A673 (cell line): ENCODE data around the gene NOTCH3. TPM values are rescaled to one million over a fixed set of nuclear protein-coding genes. Genes with fewer than 3 reads are reported as not detected.

ENCODE experiments used
- BruUV-seq: library from RNA; stranded (reverse); fragments of 400-500 nt; replicated peaks from 2 replicates; lab custom pipeline; 2021; lab: Mats Ljungman, UMichigan
- CTCF ChIA-PET: fragments of 300-600 bp; sonication (Branson Sonifier 250); formaldehyde crosslinking; loops from one replicate; lab custom pipeline; 2022; ENCODE audit warnings: antibody characterized with exemption; lab: Charles Lee
- POLR2A ChIA-PET: fragments of 300-600 bp; sonication (Branson Sonifier 250); formaldehyde crosslinking; loops from one replicate; lab custom pipeline; 2022; ENCODE audit warnings: antibody characterized with exemption; ENCODE audit not compliant: low non-redundant PET; lab: Charles Lee
- DNase-seq: peaks from one replicate; pipeline ENCODE4 v3.0.0-alpha.2; 2015; ENCODE audit warnings: low spot score
- H3K27ac ChIP-seq: fragments of 200-600 bp; sonication (generic); 2 replicates; pipeline ENCODE4 v1.5.1; 2016; ENCODE audit warnings: mixed run types, low read depth, mild to moderate bottlenecking, mixed read lengths, antibody characterized with exemption, low read length; ENCODE audit not compliant: poor library complexity, severe bottlenecking
- H3K27me3 ChIP-seq: fragments of 200-600 bp; sonication (generic); replicated peaks from 2 replicates; pipeline ENCODE4 v1.6.1; 2017; ENCODE audit warnings: mixed run types, low read depth, mild to moderate bottlenecking, mixed read lengths, antibody characterized with exemption, low read length; ENCODE audit not compliant: insufficient read depth, poor library complexity
- H3K36me3 ChIP-seq: fragments of 200-600 bp; sonication (generic); 2 replicates; pipeline ENCODE4 v1.6.1; 2016; ENCODE audit warnings: mixed run types, mild to moderate bottlenecking, mixed read lengths, antibody characterized with exemption, low read length; ENCODE audit not compliant: insufficient read depth, poor library complexity, severe bottlenecking
- H3K4me1 ChIP-seq: fragments of 200-600 bp; sonication (generic); 2 replicates; pipeline ENCODE4 v1.6.1; 2017; ENCODE audit warnings: mixed run types, mild to moderate bottlenecking, mixed read lengths, antibody characterized with exemption, low read length; ENCODE audit not compliant: insufficient read depth, poor library complexity, severe bottlenecking
- H3K4me3 ChIP-seq: fragments of 200-600 bp; sonication (generic); 2 replicates; pipeline ENCODE4 v1.5.1; 2016; ENCODE audit warnings: low read depth, mixed run types, mild to moderate bottlenecking, mixed read lengths, low read length; ENCODE audit not compliant: poor library complexity, severe bottlenecking
- H3K9me3 ChIP-seq: fragments of 200-600 bp; sonication (generic); 2 replicates; pipeline ENCODE4 v1.6.1; 2016; ENCODE audit warnings: mixed run types, low read depth, mild to moderate bottlenecking, mixed read lengths, antibody characterized with exemption, low read length; ENCODE audit not compliant: poor library complexity, severe bottlenecking
- EZH2 ChIP-seq: fragments of 200-600 bp; sonication (generic); IDR thresholded peaks from 2 replicates; pipeline ENCODE4 v1.6.1; 2017; ENCODE audit warnings: borderline replicate concordance, low read depth, mild to moderate bottlenecking, mixed read lengths, antibody characterized with exemption, low read length; ENCODE audit not compliant: poor library complexity, severe bottlenecking
- intact Hi-C: fragments of 100-400 bp; cut with micrococcal nuclease; formaldehyde crosslinking; loops from one replicate; pipeline ENCODE4 v1.10.0; 2022; ENCODE audit not compliant: unreplicated experiment
- total RNA-seq: library from RNA; stranded (reverse); gene quantifications from 2 replicates; pipeline ENCODE4 v1.2.3, GENCODE V29; 2021
- TF ChIP-seq, protein P1 (sequence below): fragments of 300-800, 200-600 bp; sonication (generic); conservative IDR thresholded peaks from 2 replicates; pipeline ENCODE4 v1.5.1; 2017; ENCODE audit warnings: low read depth, mild to moderate bottlenecking, antibody characterized with exemption, low read length, moderate library complexity, mixed read lengths

Gene NOTCH3
- total RNA-seq, 1 experiment from 2014 or later: 19.7 TPM

DNA sequence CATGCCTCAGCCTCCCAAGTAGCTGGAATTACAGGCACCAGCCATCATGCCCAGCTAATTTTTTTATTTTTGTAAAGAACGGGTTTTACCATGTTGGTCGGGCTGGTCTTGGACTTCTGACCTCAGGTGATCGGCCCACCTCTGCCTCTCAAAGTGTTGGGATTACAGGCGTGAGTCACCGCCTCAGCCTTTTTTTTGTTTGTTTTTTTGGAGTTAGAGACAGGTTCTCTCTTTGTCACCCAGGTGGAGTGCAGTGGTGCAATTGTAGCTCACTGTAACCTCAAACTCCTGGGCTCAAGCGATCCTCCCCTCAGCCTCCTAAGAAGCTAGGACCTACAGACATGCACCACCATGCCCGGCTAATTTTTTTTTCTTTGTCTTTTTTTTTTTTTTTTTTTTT, 15.6 kb upstream of the NOTCH3 start:
- ChIA-PET CTCF (no interaction called here), POLR2A (interaction anchor here (0.6 kb wide), 1 partner anchor 9 kb away, joined by 11 read pairs; no protein-coding TSS in a partner anchor)
- H3K4me1 ChIP-seq: no peaks in the 10 kb centered on the region
- no peak for DNase-seq
- H3K9me3 ChIP-seq: no peaks in the 10 kb centered on the region
- BruUV-seq: no TSS peak
- no peaks in the 10 kb centered on the region for H3K27me3 ChIP-seq
- H3K36me3 ChIP-seq: no peaks in the 10 kb centered on the region
- no peak for TF ChIP-seq EZH2
- TF ChIP-seq, protein P1, sequence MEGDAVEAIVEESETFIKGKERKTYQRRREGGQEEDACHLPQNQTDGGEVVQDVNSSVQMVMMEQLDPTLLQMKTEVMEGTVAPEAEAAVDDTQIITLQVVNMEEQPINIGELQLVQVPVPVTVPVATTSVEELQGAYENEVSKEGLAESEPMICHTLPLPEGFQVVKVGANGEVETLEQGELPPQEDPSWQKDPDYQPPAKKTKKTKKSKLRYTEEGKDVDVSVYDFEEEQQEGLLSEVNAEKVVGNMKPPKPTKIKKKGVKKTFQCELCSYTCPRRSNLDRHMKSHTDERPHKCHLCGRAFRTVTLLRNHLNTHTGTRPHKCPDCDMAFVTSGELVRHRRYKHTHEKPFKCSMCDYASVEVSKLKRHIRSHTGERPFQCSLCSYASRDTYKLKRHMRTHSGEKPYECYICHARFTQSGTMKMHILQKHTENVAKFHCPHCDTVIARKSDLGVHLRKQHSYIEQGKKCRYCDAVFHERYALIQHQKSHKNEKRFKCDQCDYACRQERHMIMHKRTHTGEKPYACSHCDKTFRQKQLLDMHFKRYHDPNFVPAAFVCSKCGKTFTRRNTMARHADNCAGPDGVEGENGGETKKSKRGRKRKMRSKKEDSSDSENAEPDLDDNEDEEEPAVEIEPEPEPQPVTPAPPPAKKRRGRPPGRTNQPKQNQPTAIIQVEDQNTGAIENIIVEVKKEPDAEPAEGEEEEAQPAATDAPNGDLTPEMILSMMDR: no peak
- H3K4me3 ChIP-seq: no peak overlapping the region
- H3K27ac ChIP-seq: no peak overlapping the region
- intact Hi-C loops: no loop called here

DNA sequence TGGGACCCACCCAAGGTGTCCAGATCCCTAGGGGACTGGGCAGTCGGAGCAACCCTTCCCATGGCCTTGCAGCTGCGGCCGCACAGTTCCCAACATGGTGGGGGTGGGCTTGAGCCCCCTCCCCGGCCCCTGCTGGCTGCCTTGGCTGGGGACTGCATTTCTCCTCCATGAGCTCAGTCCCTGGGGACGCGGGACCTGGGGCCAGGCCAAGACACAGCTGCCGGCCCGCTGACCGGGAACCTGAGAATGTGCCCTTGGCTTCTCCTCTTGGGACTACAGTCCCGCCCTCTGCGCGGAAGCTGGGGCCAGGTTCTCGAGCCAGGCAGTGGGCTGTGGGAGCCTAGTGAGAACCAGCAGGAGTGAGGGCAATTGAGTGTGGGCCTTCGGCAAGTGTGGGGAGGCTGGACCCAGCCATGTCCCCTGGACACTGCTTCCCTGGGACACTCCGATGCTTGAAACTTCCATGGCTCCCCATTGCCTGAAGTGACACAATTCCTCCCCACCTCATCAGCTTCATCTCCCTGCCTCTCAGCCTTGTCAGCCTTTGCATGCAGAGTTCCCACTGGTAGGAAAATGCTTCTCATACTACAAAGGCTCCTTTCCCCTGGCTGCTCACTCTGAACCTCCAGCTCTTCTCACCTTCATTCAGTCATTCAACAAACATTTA, 13.1 kb upstream of the NOTCH3 start:
- no TSS peak for BruUV-seq

DNA sequence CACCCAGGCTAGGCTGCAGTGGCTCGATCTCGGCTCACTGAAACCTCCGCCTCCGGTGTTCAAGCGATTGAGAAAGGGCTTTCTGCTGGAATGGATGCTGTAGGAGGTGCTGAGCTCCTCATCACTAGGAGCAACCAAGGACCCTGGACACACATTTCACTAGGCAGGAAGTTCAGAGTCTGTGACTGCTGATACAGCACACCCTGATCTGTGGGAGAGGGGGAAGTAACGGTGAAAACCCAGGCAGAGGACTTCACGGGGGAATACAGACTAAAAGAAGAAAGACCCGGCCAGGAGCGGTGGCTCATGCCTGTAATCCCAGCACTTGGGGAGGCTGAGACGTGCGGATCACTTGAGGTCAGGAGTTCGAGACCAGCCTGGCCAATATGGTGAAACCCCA, 11.9 kb upstream of the NOTCH3 start:
- Histone ChIP-seq H3K27ac (no peak overlapping the region), H3K4me1 (no peaks in the 10 kb centered on the region), H3K36me3 (no peaks in the 10 kb centered on the region), H3K4me3 (no peak overlapping the region), H3K27me3 (no peaks in the 10 kb centered on the region), H3K9me3 (no peaks in the 10 kb centered on the region)
- intact Hi-C loops: no loop called here
- BruUV-seq: no TSS peak
- no peak for DNase-seq
- CTCF ChIA-PET: no interaction called here
- POLR2A ChIA-PET: no interaction called here
- TF ChIP-seq, protein P1: no peak
- TF ChIP-seq EZH2: no peak

More for the DNA sequence above, 13.1 kb upstream of the NOTCH3 start:
- H3K27me3 ChIP-seq: no peaks in the 10 kb centered on the region
- ChIA-PET CTCF (interaction anchor here (0.6 kb wide), 1 partner anchor 122 kb away, joined by 8 read pairs; no protein-coding TSS in a partner anchor), POLR2A (no interaction called here)
- no peaks in the 10 kb centered on the region for H3K36me3 ChIP-seq
- H3K4me1 ChIP-seq: no peaks in the 10 kb centered on the region
- TF ChIP-seq, protein P1: no peak
- no peak for TF ChIP-seq EZH2
- H3K27ac ChIP-seq: no peak overlapping the region
- no peaks in the 10 kb centered on the region for H3K9me3 ChIP-seq
- intact Hi-C loops: no loop called here
- no peak for DNase-seq
- no peak overlapping the region for H3K4me3 ChIP-seq
